Iris pigment epithelial cell (primary cell): ENCODE data around the gene CPEB3.

Source experiments
- DNase-seq: peaks from one replicate; pipeline ENCODE4 v3.0.0-alpha.2; 2011; ENCODE audit warnings: low read depth

Gene CPEB3

DNA sequence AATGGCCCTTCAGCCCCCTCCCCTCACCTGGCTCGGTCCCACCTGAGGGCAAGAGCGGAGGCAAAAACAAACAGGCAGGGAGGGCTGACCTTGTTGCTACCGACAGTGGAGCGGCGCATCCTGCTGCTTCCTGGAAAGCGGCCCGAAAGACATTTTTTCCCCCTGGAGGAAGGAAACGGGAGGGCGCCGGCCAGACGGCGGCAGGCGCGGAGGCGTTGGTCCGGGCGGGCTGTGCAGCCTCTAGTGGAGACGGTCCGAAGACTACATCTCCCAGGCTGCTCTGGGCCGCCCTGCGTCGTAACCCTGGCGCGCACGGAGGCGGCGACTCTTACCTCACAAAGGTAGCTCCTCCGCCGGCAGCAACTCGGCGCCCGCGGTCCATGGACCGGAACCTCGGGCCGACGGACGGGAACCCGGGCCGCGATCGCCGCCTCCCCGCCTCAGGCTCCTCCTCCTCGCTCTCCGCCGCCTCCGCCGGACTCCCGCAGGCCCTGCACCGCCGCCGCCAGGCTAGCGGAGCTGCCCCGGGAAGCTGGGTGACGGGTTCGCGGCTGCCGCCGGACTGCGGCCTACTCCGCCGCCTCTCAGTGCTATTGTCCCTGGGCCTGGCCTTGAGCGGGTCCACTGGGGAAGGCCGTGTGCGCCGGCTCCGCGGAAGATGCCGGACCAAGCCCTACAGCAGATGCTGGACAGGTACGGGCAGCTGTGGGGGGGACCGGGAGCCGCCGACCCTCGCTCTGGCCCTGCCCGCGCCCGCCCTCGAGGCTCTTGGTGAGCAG lies at the start of gene CPEB3, which contains the start of gene MARCHF5:
TSS of gene CPEB3 (minus strand) at position 242 of the 779 bp plus-strand sequence. CDS start 50,728 bp downstream, outside the sequence.
TSS of gene MARCHF5 (plus strand) at position 331 of the 779 bp plus-strand sequence. CDS start at position 659, 328 bp downstream.
- peak; percentile 98 for DNase-seq

DNA sequence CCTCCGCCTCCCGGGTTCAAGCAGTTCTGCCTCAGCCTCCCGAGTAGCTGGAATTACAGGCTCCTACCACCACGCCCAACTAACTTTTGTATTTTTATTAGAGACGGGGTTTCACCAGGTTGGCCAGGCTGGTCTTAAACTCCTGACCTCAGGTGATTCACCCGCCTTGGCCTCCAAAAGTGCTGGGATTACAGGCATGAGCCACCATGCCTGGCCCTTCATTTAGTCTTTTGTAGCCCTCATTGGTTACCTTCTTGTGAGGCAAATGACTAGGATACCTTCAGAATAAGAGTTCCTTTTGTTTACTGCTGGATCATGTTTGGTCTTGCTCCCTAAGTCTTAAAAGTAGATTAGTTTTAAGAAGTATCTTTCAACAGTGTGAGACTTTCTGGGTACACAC lies 39.0 kb upstream of the CPEB3 start:
- peak; percentile 14 for DNase-seq

DNA sequence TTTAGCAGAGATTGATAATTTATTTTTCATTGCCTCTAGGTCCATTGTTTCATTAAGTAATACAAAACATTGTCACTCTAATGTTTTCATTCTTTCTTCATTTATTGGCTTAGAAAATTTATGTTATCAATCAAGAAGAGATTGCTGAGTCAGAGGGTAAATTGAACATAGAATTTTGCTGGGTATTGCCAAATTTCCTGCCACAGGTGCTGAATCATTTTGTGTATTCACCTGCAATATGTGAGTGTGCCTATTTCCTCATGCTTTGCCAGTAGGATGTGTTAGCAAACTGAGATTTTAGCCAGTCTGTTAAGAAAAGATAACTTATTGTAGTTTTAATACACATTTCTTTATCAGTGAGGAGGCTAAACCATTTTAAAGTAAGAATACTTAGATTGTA lies 38.1 kb upstream of the CPEB3 start:
- no peak for DNase-seq

DNA sequence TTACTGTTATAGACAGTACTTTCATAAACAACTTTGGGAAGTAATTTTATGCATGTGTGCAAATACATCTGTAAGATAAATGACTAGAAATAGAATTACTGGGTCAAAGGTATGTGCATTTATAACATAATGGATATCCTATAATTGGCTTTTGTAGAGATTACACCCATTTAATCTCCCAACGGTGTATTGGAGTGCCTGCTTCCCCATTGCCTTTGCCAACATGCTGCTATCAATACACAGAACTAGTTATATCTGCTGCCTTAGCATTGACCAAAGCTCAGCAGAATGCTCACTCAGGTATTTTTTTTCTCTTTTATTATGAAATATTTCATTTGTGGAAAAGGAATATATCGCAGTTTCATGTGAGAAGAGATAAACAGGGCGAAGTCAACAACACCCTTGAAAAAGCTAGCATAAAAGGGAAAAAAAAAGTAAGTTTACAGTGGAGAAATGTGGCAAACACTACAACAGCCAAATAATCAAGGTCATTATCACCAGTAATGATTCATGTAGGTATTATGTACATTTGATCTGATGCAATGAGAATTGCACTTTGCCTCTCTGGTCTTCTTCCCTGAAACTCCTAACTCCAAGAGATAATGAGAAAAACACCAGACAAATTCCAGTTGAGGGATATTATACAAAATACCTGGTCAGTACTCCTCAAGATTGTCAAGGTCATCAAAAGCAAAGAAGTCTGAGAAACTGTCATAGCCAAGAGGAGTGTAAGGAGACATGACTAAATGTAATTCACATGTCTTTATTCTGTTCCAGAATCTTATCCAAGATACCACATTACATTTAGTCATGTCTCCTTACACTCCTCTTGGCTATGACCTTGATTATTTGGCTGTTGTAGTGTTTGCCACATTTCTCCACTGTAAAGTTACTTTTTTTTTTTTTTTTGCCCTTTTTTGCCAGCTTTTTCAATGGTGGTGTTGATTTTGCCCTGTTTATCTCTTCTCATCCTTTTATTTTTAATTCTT lies 36.9 kb upstream of the CPEB3 start:
- DNase-seq: peak; percentile 23

DNA sequence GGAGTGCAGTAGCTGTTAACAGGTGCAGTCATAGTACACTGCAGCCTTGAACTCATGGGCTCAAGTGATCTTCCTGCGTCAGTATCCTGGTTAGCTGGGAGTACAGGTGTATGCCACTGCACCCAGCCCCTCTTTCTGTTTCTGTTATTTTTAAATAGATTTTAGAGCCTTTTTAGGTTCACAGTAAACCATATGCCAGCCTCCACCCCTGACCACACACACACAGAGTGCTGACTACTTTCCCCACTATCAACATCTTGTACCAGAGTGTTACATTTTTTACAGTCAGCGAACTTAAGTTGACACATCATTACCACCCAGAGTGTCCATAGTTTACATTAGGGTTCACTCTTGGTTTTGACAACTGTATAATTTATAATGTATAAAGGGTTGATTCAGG lies 32.2 kb upstream of the CPEB3 start:
- DNase-seq: no peak

DNA sequence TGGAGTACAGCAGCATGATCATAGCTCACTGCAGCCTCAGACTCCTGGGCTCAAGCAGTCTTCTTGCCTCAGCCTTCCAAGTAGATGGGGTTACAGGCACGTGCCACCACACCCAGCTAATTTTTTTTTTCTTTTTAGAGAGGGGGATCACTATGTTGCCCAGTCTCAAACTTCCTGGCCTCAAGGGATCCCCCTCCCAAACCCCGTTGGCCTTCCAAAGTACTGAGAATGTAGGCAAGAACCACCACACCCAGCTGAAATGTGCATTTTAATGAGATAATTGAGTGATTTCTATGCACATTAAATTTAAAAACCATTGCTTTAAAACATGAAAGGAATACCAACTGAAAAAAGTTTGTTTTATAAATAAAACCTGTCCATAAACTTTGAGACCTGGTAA lies 25.7 kb upstream of the CPEB3 start:
- no peak for DNase-seq

DNA sequence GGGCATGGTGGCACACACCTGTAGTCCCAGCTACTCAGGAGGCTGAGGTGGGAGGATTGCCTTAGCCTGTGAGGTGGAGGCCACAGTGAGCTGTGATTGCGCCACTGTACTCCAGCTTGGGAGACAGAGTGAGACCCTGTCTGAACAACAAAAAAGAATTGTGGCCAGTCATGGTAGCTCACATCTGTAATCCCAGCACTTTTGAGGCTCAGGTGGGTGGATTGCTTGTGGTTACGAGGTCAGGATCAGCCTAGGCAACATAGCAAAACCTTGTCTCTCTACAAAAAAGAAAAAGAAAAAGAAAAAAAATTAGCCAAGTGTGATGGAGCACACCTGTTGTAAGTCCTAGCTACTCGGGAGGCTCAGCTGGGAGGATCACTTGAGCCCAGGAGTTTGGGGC lies 22.9 kb upstream of the CPEB3 start:
- DNase-seq: no peak

DNA sequence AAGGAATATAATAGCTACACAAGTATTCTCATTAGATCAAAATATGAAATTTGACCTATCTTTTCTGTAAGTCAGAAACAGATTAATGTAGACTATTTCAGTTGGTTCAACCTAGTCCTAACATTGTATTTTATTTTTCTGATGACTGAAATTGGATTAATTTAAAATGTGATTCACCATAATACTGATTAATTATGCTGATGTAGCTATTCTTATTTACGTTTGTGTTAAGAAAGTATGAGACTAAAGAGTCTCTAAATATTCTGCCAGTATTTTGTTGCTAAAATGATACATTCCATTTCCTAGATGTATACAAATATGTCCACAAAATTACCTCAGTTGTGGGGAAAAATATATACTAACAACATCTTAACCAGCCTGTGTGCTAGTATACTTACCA lies 18.4 kb upstream of the CPEB3 start:
- DNase-seq: no peak

DNA sequence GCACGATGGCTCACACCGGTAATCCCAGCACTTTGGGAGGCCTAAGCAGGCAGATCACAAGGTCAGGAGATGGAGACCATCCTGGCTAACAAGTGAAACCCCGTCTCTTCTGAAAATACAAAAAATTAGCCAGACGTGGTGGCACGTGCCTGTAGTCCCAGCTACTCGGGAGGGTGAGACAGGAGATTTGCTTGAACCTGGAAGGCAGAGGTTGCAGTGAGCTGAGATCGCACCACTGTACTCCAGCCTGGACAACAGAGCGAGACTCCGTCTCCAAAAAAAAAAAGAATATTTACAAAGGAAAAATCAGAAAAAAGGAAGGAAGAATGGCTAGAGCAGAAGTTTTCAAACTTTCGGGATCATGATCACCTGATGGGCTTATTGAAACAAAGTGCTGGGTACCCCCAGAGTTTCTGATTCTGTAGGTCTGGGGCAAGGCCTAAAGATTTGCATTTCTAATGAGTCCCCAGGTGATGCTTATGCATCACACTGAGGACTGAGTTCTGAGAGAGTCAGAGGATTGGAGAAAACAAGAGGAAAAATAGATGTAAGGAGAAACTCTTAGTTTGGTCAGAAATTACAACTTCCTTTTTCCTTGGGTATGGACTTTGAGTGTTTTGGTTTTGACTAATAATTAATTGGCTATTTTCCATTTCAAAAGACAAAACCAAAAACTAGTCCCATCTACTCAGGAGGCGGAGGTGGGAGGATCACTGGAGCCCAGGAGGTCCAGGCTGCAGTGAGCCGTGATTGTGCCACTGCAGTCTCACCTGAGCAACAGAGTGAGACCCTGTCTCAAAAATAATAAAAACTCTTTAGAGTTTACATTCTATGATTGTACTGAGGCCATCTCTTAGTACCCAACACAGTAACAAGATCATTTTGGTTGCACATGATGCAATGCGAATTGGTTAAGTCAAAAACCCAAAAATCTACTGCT lies 14.5 kb upstream of the CPEB3 start:
- DNase-seq: no peak

DNA sequence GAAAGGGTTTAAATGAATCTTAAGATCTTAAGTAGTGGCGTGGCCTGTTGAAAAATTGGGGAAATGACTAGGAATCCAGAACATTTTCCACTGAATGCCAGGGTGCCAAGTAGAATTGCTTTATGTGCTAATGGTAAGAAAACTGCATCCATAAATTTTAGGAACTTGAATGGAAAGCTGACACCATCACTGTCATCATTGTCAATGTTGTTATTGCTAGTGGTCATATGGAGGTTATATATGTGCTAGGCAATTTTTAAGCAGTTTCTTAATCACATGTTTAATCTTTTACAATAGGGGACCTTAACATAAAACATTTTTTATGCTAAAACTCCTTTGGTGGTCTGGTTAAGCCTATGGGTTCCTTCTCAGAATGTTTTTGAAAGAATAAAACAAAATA lies 13.2 kb upstream of the CPEB3 start:
- DNase-seq: no peak

DNA sequence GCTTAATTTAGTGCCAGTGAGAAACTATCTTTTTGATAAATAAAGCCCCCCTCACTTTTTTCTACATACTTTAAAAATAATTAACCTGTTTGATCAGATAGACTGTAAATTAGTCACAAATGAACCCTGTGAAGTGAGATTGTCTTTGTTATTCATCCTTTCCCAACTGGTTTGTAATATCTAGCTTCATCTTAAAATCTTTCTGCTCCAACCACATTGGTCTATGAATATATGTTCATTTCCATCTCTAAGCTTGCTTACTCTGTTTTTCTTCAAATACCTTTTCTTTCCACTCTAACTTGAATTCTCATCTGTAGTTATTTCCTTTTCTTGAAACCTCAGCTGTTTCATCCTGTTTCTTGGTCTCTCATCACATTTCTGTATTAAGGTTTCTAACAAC lies 12.2 kb upstream of the CPEB3 start:
- DNase-seq: no peak

DNA sequence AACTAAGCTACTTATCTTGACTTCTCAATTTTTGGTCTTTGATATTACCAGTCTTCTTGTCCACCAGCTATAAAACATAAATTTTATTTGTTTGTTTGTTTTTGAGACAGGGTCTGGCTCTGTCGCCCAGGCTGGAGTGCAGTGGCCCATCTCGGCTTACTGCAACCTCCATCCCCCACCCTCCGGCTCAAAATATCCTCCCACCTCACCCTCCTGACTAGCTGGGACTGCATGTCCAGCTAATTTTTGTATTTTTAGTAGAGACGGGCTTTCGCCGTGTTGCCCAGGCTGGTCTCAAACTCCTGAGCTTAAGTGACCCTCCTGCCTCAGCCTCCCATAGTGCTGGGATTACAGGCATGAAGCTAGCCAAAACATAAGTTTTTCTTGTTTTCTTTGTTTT lies 7.6 kb upstream of the CPEB3 start:
- no peak for DNase-seq

DNA sequence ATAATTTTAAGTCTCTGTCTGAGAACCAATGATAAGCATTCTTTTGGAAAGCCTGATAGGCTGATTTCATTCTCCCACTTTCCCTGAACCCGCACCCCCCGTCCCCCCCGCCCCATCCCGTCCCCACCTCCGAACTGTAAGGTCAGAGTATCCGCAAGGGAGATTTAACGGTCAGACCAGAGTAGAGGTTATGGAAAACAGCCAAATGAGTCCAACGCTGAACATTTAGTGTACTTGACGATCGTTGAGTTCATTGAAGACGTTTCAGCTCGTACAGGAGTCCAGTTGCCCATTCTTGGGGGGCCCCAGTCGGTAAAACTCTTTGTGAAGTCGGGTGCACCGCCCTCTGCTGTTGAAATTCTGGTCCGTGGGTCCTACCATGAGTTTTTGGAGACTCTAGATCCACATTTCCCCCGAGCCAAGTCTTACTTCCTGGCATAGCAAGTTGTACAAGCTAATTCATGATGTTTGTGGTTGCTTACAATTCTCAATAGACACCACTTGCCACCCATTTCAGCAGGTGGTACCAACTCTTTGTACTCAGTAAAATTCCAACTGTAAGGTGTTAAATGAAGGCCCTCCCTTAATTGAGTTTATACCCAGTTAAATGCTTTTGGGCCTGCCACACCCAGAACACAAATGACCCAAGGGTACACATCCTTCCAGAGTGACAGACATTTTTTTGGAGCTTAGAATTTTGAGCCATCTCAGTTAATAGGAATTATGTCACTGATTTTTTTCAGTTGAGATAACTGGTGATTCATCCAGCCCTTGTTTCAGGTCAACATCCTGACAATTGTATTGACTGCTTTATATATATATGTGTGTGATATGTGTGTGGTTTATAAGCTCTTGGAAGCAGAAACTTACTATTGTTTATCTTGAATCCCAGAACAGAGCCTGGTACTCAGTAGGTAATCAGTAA lies 1.3 kb upstream of the CPEB3 start:
- peak; percentile 72 for DNase-seq

DNA sequence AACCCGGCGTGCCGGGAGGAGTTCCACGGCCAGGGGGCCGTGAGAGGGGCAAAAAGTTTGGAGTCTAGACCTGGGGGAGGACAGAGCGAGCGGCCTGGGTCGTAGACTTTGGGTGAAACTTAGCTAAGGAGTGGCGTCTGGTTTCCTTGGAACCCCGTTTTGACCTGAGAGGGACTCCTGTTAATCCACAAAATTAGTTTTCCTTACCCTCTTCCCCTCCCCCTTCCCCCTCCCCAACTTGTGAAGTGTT lies 663 bp upstream of the CPEB3 start:
- DNase-seq: no peak

DNA sequence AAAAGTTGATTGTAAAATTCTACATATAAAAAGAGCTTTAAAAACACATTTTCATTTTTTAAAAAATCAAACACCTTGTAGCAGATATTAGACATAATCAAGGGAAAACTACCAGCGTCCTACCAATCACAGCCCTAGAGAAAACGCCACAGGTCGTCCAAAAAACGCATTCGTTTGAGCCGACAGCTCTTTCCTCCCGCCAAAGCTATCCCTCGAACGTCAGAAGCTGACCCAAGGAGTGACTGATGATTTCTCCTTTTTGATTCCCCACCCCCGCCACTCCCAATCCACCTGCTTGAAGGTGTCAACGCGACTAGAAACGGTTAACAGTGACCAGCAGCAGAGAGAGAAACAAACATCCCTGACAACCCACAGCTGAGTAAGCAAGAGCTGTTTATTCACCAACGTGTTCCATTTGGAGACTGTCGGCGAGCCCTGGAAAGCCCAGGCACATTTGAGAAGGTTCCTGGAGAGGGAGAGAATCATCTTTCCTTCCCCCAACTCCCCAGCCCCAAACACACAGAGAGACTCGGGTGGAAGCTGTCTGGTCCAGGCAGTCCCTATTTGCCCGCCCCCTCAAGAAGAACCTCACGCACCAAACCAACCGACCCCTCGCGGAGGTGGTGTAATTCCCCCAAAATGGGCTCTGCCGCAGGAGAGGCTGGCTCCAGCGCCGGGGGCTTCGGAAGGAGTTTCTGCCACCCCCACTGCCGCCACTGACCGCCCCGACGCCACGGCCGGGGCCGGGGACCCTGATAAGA lies 622 bp downstream of the CPEB3 start:
- DNase-seq: peak; percentile 57

DNA sequence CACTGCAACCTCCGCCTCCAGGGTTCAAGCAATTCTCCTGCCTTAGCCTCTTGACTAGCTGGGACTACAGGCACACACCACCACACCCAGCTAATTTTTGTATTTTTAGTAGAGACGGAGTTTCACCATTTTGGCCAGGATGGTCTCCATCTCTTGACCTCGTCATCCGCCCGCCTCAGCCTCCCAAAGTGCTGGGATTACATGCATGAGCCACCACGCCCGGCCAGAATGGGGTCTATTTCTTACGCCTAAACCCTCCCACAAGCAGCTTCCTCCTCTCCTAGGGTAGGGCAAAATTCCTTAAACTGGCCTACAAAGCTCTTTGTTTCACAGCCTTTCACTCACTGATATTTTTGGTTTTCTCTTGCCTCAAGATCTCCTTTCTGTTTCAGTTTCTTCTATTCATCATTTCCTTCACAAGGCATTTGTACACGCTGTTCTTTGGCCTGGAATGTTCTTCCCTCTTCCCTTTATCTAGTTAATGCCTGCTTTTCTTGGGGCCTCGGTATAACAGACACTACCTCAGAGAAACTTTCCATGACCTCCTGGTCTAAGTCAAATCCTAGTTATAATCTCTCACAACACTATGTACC lies 6.7 kb downstream of the CPEB3 start:
- peak; percentile 88 for DNase-seq

DNA sequence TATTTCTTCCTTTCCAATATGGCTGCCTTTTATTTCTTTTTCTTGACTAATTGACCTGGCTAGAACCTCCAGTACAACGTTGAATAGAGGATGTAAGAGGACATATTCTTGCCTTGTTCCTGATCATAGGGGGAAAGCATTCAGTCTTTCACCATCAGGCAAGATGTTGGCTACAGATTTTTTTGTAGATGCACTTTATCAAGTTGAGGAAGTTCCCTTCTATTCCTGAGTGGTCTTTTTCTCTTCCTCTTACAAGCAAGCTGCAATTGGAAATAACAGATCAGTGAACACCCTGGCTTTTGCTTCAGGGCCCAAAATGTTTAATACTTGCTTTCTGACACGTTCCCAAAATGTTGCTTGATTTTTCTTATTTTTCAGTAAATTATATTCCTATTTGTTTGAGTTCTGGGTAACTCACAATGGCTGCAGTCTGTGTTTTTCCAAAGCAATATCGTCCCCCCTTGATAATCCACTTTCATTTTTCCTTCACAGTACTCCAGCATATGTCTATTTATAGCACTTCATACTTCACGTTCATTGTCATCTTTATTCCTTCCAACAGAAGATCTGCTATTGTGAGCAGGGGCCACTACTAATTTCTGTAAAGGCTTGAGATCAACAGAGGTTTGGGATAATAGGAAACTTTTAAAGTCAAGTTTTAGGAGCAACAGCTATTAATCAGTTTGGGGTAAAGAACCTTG lies 11.7 kb downstream of the CPEB3 start:
- DNase-seq: peak; percentile 47

DNA sequence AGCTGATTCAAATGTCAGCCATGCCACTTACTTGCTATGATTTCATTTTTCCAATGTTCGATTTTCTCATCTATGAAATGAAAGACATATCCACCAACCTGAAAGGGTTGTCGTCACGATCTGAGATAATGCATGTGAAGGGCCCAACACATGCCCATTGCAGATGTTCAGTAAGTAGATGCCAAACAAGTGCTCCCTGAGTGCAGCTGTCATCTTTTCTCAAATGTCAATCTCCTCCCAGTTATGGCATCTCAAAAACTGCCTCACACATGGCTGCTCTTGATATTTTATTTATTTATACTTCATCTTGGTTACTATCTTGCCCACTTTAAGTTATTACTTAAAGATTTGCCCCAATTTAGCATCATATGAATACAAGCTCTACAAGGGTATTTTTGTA lies 16.8 kb downstream of the CPEB3 start:
- no peak for DNase-seq

DNA sequence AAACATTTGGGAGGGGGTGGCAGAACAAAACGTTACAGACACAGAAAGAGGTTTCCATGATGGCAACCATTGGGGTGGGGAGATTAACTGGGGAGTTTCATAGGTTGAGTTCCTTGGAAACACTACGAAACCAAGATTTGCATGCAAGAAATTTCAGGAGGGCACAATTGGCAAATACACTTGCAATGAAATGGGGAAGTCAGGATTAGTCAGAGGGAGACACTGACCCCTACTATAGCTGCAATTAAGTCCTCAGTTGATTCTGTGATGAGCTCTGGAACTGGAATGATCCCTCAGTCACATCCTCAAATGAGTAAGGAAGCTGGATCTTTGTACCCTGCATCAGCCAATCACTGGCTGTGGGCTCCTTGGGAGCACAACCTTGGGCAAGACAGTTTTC lies 22.1 kb downstream of the CPEB3 start:
- no peak for DNase-seq
